DMS79 treated with DMSO at 0.1 percent for 48 hours (cell line): ENCODE results near the gene MAPK1IP1L.
"Not testable (repeated sequence)": the region's sequence is repeated elsewhere in the genome, so short reads cannot be mapped to it uniquely, and the experiment has no call there.

Experiments used
- DNase-seq: peaks from one replicate; lab custom pipeline; 2025; lab: John Stamatoyannopoulos, UW

MAPK1IP1L gene

GRCh38 chr14:55051423-55052268 lies at the start of gene MAPK1IP1L:
Gene MAPK1IP1L (plus strand): TSS chr14:55051647. CDS start chr14:55061684, 10,037 bp downstream.
- peak; percentile 98 for DNase-seq

- no peak for DNase-seq
These were observed 46.4 kb upstream of the MAPK1IP1L start for GRCh38 chr14:55005071-55005470.

- DNase-seq, result no peak
These were observed 36.4 kb upstream of the MAPK1IP1L start for GRCh38 chr14:55015006-55015405.

GRCh38 chr14:55019968-55020554 lies 31.4 kb upstream of the MAPK1IP1L start:
- DNase-seq, result no peak

- DNase-seq, result not testable (repeated sequence)
These were observed 27.1 kb upstream of the MAPK1IP1L start for GRCh38 chr14:55024365-55024764.

GRCh38 chr14:55025948-55026347 lies 25.5 kb upstream of the MAPK1IP1L start:
- DNase-seq, result peak; percentile 82

- DNase-seq, result peak; percentile 79
These were observed 25.0 kb upstream of the MAPK1IP1L start for GRCh38 chr14:55026441-55026792.

GRCh38 chr14:55026793-55027561 lies 24.5 kb upstream of the MAPK1IP1L start, which contains the start of the genes SOCS4 and WDHD1:
Gene SOCS4 (plus strand): TSS chr14:55027236. CDS start chr14:55043042, 15,806 bp downstream.
Gene WDHD1 (minus strand): TSS chr14:55027099. CDS start chr14:55026787, 312 bp downstream.
- peak; percentile 96 for DNase-seq

- peak; percentile 60 for DNase-seq
These were observed 23.4 kb upstream of the MAPK1IP1L start for GRCh38 chr14:55028066-55028465.

- no peak for DNase-seq
These were observed 23.0 kb upstream of the MAPK1IP1L start for GRCh38 chr14:55028476-55028875.

GRCh38 chr14:55031190-55031589 lies 20.3 kb upstream of the MAPK1IP1L start:
- no peak for DNase-seq

- not testable (repeated sequence) for DNase-seq
These were observed 13.5 kb upstream of the MAPK1IP1L start for GRCh38 chr14:55037995-55038394.

- no peak for DNase-seq
These were observed 12.7 kb upstream of the MAPK1IP1L start for GRCh38 chr14:55038708-55039107.

- no peak for DNase-seq
These were observed 7.9 kb upstream of the MAPK1IP1L start for GRCh38 chr14:55043528-55043927.

- no peak for DNase-seq
These were observed 6.4 kb upstream of the MAPK1IP1L start for GRCh38 chr14:55045087-55045486.

- no peak for DNase-seq
These were observed 4.0 kb upstream of the MAPK1IP1L start for GRCh38 chr14:55047301-55048053.

- DNase-seq, result no peak
These were observed 2.5 kb upstream of the MAPK1IP1L start for GRCh38 chr14:55048900-55049436.

GRCh38 chr14:55051165-55051422 lies 353 bp upstream of the MAPK1IP1L start:
- no peak for DNase-seq

GRCh38 chr14:55052269-55052930 lies 953 bp downstream of the MAPK1IP1L start:
- peak; percentile 91 for DNase-seq

GRCh38 chr14:55053018-55053417 lies 1.6 kb downstream of the MAPK1IP1L start:
- DNase-seq, result no peak

GRCh38 chr14:55053500-55053899 lies 2.1 kb downstream of the MAPK1IP1L start:
- DNase-seq, result no peak
